ENCODE measurements around the gene PLA2G4F.

- no peak for TF ChIP-seq POLR2A (IDR thresholded peaks at IDR 0.05)
- no peak for TF ChIP-seq CTCF (IDR thresholded peaks at IDR 0.05)
Measured at GRCh38 chr15:42194513-42194912, 38.1 kb upstream of the PLA2G4F start.
